ENCODE results near the gene GLYR1. TPM values are rescaled to one million over a fixed set of nuclear protein-coding genes. Genes with fewer than 3 reads are reported as not detected.

The GLYR1 gene
- total RNA-seq, 2 donors from 2014 or later: 99.3 to 108 TPM

- H3K9me3 Mint-ChIP-seq: no peaks in the 10 kb centered on the region
- H3K27ac Mint-ChIP-seq: no peak overlapping the region
- Histone ChIP-seq H3K4me3 (ENCODE audit: low read length) (no peak overlapping the region), H3K9ac (ENCODE audit: extremely low read depth, low read length, poor library complexity, severe bottlenecking) (no peak overlapping the region), H3K27ac (ENCODE audit: low read depth, low read length) (no peak overlapping the region), H3K4me1 (ENCODE audit: control insufficient read depth, insufficient read depth, low read length) (peaks cover 6% of the 10 kb centered on the region), H3K36me3 (ENCODE audit: control insufficient read depth, insufficient read depth, low read length) (peaks cover 72% of the 10 kb centered on the region), H3K27me3 (ENCODE audit: control insufficient read depth, insufficient read depth, low read length, poor library complexity, severe bottlenecking) (no peaks in the 10 kb centered on the region), H3K9me3 (ENCODE audit: control insufficient read depth, low read length) (no peaks in the 10 kb centered on the region)
- no peaks in the 10 kb centered on the region for H3K27me3 Mint-ChIP-seq (ENCODE audit: insufficient read depth)
- no peak overlapping the region for H3K4me3 Mint-ChIP-seq
- peaks cover 91% of the 10 kb centered on the region for H3K36me3 Mint-ChIP-seq (ENCODE audit: low read depth)
- TF ChIP-seq, protein P1, sequence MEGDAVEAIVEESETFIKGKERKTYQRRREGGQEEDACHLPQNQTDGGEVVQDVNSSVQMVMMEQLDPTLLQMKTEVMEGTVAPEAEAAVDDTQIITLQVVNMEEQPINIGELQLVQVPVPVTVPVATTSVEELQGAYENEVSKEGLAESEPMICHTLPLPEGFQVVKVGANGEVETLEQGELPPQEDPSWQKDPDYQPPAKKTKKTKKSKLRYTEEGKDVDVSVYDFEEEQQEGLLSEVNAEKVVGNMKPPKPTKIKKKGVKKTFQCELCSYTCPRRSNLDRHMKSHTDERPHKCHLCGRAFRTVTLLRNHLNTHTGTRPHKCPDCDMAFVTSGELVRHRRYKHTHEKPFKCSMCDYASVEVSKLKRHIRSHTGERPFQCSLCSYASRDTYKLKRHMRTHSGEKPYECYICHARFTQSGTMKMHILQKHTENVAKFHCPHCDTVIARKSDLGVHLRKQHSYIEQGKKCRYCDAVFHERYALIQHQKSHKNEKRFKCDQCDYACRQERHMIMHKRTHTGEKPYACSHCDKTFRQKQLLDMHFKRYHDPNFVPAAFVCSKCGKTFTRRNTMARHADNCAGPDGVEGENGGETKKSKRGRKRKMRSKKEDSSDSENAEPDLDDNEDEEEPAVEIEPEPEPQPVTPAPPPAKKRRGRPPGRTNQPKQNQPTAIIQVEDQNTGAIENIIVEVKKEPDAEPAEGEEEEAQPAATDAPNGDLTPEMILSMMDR (conservative IDR thresholded peaks at IDR 0.05): no peak
- peaks cover 5% of the 10 kb centered on the region for H3K4me1 Mint-ChIP-seq
- no peak for DNase-seq
- WGBS, 2 experiments (ENCODE audit: insufficient coverage in 1 of 2, insufficient read length in 1 of 2): 95 to 96% methylated on average over 45 of the region's 45 CpGs
These were observed 38.1 kb upstream of the GLYR1 start for GRCh38 chr16:4884972-4885874.

DNA sequence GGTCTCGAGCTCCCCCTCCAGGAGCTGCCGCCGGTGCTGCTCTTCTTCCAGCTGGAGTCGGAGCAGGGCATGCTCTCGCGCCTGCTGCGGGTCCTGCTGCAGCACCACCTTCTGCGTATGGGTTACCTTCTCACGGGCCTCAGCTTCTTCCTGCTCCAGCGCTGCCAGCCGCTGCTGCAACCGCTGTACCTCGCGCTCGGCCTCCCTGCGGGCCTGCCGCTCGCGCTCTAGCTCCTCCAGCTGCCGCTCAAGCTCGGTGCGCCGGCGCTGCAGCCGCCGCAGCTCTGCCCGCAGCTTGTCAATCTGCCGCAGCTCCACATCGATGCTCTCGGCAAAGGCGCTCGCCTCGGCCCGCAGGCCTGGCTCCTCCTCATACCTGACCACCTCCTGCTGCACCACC is 37.1 kb upstream of the GLYR1 start:
- DNase-seq: no peak
- no peaks in the 10 kb centered on the region for H3K9me3 Mint-ChIP-seq
- H3K4me1 ChIP-seq (ENCODE audit: control insufficient read depth, insufficient read depth, low read length): peaks cover 6% of the 10 kb centered on the region
- no peak overlapping the region for H3K9ac ChIP-seq (ENCODE audit: extremely low read depth, low read length, poor library complexity, severe bottlenecking)
- H3K4me3 ChIP-seq (ENCODE audit: low read length): no peak overlapping the region
- H3K4me3 Mint-ChIP-seq: no peak overlapping the region
- H3K27ac ChIP-seq (ENCODE audit: low read depth, low read length): no peak overlapping the region
- TF ChIP-seq, protein P1 (conservative IDR thresholded peaks at IDR 0.05): no peak
- H3K36me3 ChIP-seq (ENCODE audit: control insufficient read depth, insufficient read depth, low read length): peaks cover 77% of the 10 kb centered on the region
- peaks cover 5% of the 10 kb centered on the region for H3K4me1 Mint-ChIP-seq
- WGBS, 2 experiments (ENCODE audit: insufficient coverage in 1 of 2, insufficient read length in 1 of 2): 94 to 96% methylated on average over 28 to 34 of the region's 34 CpGs
- H3K9me3 ChIP-seq (ENCODE audit: control insufficient read depth, low read length): no peaks in the 10 kb centered on the region
- peaks cover 90% of the 10 kb centered on the region for H3K36me3 Mint-ChIP-seq (ENCODE audit: low read depth)
- H3K27me3 ChIP-seq (ENCODE audit: control insufficient read depth, insufficient read depth, low read length, poor library complexity, severe bottlenecking): no peaks in the 10 kb centered on the region
- H3K27me3 Mint-ChIP-seq (ENCODE audit: insufficient read depth): no peaks in the 10 kb centered on the region
- H3K27ac Mint-ChIP-seq: no peak overlapping the region

DNA sequence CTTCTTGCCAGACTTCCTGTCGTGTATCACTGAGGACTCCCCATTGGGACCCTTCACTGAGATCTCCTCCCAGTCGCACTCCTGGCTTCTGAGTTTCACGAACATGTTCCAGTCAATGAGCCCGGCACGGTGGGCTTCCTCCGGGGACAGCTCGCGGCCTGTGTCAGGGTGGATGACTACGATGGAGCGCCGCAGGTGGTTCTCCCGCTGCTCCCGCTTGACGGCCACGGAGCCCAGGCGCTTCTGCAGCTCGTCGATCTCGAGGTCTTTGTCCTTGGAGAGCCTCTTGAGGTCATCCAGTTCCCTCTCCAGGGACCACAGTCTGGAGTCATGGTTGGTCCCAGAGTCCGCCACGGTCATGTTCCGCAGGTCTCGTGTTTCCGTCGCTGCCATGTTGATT is 36.4 kb upstream of the GLYR1 start:
- Histone ChIP-seq H3K4me3 (ENCODE audit: low read length) (no peak overlapping the region), H3K4me1 (ENCODE audit: control insufficient read depth, insufficient read depth, low read length) (peaks cover 6% of the 10 kb centered on the region), H3K27me3 (ENCODE audit: control insufficient read depth, insufficient read depth, low read length, poor library complexity, severe bottlenecking) (no peaks in the 10 kb centered on the region), H3K27ac (ENCODE audit: low read depth, low read length) (no peak overlapping the region), H3K9ac (ENCODE audit: extremely low read depth, low read length, poor library complexity, severe bottlenecking) (no peak overlapping the region), H3K36me3 (ENCODE audit: control insufficient read depth, insufficient read depth, low read length) (peaks cover 83% of the 10 kb centered on the region), H3K9me3 (ENCODE audit: control insufficient read depth, low read length) (no peaks in the 10 kb centered on the region)
- H3K27ac Mint-ChIP-seq: no peak overlapping the region
- WGBS, 2 experiments (ENCODE audit: insufficient coverage in 1 of 2, insufficient read length in 1 of 2): 96 to 97% methylated on average over 17 to 25 of the region's 25 CpGs
- H3K4me1 Mint-ChIP-seq: peaks cover 5% of the 10 kb centered on the region
- no peak overlapping the region for H3K4me3 Mint-ChIP-seq
- H3K36me3 Mint-ChIP-seq (ENCODE audit: low read depth): peaks cover 89% of the 10 kb centered on the region
- no peaks in the 10 kb centered on the region for H3K27me3 Mint-ChIP-seq (ENCODE audit: insufficient read depth)
- H3K9me3 Mint-ChIP-seq: no peaks in the 10 kb centered on the region
- DNase-seq: no peak
- TF ChIP-seq, protein P1 (conservative IDR thresholded peaks at IDR 0.05): no peak

Measured in endodermal cell (in vitro differentiated cells).